ENCODE data around the gene RCSD1.

RCSD1 gene

DNA sequence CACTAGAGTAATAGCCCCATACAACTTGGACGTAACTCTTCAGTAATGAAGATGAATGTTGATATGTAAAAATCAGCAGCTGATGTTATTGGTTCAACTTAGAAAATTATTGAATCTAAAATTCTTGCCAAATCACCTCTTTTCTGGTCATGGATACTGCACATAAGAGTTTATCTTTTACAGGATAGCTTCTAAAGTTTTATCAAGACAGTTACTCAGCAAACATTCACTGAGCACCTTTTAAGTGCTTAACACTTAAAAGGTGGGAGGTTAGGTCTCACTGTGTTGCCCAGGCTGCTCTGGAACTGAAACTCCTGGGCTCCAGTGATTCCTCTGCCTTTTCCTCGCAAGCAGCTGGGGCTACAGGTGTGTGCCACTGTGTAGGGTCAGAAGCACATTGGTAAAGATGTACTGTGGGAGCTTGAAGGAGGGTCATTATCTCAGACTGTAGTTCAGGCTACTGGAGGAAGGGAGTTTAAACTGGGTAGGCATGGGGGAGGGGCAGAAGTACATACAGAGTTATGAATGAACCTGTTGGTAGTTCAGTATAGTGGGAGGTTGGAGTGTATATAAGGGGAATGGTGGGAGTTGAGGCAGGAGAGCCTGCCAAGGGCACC, 93.8 kb downstream of the RCSD1 start:
- DNase-seq (ENCODE audit: low spot score): no peak
- TF ChIP-seq, protein P1, sequence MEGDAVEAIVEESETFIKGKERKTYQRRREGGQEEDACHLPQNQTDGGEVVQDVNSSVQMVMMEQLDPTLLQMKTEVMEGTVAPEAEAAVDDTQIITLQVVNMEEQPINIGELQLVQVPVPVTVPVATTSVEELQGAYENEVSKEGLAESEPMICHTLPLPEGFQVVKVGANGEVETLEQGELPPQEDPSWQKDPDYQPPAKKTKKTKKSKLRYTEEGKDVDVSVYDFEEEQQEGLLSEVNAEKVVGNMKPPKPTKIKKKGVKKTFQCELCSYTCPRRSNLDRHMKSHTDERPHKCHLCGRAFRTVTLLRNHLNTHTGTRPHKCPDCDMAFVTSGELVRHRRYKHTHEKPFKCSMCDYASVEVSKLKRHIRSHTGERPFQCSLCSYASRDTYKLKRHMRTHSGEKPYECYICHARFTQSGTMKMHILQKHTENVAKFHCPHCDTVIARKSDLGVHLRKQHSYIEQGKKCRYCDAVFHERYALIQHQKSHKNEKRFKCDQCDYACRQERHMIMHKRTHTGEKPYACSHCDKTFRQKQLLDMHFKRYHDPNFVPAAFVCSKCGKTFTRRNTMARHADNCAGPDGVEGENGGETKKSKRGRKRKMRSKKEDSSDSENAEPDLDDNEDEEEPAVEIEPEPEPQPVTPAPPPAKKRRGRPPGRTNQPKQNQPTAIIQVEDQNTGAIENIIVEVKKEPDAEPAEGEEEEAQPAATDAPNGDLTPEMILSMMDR (IDR thresholded peaks at IDR 0.05; ENCODE audit: extremely low read depth, missing control alignments): no peak

DNA sequence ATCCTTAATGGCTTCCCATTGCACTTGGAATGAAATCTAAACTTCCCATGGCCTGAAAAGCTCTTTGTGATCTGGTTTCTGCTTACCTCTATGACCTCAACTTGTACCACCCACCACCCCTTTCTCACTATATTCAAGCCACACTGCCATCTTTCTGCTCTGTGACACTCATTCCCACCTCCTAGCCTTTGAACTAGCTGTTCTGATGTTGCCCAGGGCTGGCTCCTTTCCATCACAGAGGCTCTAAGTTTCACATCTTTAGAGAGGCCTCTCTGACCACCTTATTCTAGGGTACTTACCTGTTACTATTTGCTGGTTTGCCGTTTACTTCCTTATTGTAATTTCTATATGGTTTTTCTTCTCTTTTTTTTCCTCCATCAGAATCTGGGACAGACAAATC, 96.0 kb downstream of the RCSD1 start:
- TF ChIP-seq, protein P1 (IDR thresholded peaks at IDR 0.05; ENCODE audit: extremely low read depth, missing control alignments): no peak
- DNase-seq (ENCODE audit: low spot score): no peak

DNA sequence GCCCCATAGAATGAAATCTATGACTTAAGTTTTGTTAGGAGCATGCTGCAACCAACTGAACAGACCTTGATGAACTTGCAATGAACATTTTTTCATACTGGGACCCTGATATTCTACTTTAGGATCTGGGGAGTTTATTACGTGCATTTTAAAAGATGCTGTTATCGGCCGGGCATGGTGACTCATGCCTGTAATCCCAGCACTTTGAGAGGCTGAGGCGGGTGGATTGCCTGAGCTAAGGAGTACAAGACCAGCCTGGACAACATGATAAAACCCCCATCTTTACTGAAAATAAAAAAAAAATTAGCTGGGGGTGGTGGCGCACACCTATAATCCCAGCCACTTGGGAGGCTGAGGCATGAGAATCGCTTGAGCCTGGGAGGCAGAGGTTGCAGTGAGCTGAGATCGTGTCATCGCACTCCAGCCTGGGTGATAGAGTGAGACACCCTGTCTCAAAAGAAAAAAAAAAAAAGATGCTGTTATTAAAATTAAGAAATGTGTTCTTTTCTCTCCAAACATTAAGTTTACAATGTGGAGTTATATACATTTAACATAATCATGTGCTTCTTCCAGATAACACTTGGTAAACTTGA, 98.9 kb downstream of the RCSD1 start:
- no peak for DNase-seq (ENCODE audit: low spot score)
- TF ChIP-seq, protein P1 (IDR thresholded peaks at IDR 0.05; ENCODE audit: extremely low read depth, missing control alignments): no peak

DNA sequence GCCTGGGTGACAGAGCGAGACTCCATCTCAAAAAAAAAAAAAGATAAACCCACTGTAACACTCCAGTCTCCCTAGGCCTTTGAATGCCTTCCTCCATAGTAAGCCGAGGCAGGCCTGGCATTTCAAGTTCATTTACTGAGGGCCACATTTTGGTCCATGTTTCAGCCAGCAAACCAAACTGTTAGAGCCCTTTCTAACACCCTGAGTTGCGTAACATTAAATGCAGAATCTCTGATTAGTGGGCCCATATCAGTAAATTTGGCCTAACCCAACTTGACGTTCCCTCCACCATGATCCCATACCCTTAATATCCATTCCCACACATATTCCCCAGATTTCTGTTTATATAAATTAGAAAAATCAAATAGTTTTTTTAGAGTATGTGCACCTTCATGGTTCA, 104.2 kb downstream of the RCSD1 start:
- TF ChIP-seq, protein P1 (IDR thresholded peaks at IDR 0.05; ENCODE audit: extremely low read depth, missing control alignments): no peak
- DNase-seq (ENCODE audit: low spot score): no peak

DNA sequence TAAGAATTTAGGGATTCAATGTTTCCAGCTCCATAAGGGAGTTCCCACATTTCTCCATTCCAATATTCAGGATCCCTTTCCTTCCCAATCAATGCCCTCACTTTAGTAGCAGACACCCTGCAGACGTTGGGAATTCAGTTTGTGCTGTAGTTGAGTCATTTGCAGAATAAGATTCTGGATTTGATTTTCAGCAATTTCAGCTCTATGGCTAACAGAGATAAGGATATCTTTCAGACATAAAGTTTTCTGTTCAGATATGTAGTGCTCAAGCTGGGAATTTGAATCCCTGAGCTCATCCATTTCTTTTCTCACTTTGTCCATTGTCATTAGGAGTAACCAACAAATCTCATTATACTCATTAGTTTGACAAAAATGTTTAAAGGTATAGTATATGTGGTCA, 104.8 kb downstream of the RCSD1 start:
- TF ChIP-seq, protein P1 (IDR thresholded peaks at IDR 0.05; ENCODE audit: extremely low read depth, missing control alignments): no peak
- DNase-seq (ENCODE audit: low spot score): no peak

DNA sequence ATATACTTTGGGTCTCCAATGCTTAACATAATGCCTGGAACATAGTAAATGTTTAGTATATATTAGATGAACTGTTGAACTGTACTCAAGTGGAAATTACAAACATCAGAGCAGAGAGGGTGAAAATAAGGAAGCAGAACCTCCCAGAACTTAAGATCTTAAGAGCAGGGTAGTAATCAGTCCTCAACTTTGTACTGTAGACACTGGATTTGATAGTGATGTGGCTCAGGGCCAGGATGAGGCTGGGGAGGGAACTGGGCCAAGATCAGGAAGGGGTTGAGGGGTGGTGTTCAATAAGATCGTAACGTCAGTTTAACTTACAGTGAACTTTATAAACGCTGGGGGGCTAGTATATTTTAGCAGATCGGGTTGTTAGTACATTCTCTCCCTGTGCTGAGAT, 107.1 kb downstream of the RCSD1 start:
- TF ChIP-seq, protein P1 (IDR thresholded peaks at IDR 0.05; ENCODE audit: extremely low read depth, missing control alignments): no peak
- DNase-seq (ENCODE audit: low spot score): no peak

DNA sequence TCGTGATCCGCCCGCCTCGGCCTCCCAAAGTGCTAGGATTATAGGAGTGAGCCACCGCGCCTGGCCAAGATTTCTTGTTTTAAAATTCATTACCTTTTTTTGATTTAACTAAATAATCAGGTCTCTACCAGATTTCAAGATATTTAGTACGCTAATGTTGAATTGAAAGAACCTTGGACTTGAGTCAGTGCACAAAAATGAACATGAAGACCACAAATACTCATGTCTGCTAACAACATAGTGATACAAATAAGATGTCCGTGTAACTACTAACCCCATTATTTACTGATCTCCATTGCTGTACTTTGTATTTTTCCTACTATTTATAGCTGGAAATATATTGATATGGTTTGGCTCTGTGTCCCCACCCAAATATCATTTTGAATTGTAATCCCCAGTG, 108.1 kb downstream of the RCSD1 start:
- DNase-seq (ENCODE audit: low spot score): no peak
- TF ChIP-seq, protein P1 (IDR thresholded peaks at IDR 0.05; ENCODE audit: extremely low read depth, missing control alignments): no peak

Measured in GM20000 (cell line).